Left ventricle myocardium inferior (tissue), 1 donor: ENCODE results near the gene OPN1SW. TPM values are rescaled to one million over a fixed set of nuclear protein-coding genes. Genes with fewer than 3 reads are reported as not detected.

Experiments used
- DNase-seq: peaks from one replicate; pipeline ENCODE4 v3.0.0-alpha.2; 2020
- H3K27ac ChIP-seq: fragments of 200-600 bp; replicated peaks from 2 replicates; pipeline ENCODE4 v1.8.0; 2021
- H3K27me3 ChIP-seq: fragments of 200-600 bp; 2 replicates; pipeline ENCODE4 v1.8.0; 2021; ENCODE audit warnings: low read depth
- H3K36me3 ChIP-seq: fragments of 200-600 bp; 2 replicates; pipeline ENCODE4 v1.8.0; 2021
- H3K4me1 ChIP-seq: fragments of 200-600 bp; 2 replicates; pipeline ENCODE4 v1.8.0; 2021
- H3K4me3 ChIP-seq: fragments of 200-600 bp; 2 replicates; pipeline ENCODE4 v1.8.0; 2021; ENCODE audit warnings: mild to moderate bottlenecking, moderate library complexity
- H3K9me3 ChIP-seq: fragments of 200-600 bp; replicated peaks from 2 replicates; pipeline ENCODE4 v1.8.0; 2021
- intact Hi-C: fragments of 100-400 bp; cut with micrococcal nuclease; formaldehyde crosslinking; loops from one replicate; pipeline ENCODE4 v1.11.0; 2022
- total RNA-seq: library from RNA; stranded (reverse); fragmentation: NEBNext Ultra II Directional; extraction: Animal tissue kit (Norgen Biotek cat#: 25700); gene quantifications from one replicate; pipeline ENCODE4 v1.2.1, GENCODE V29; 2021
- TF ChIP-seq, protein P1 (sequence below): fragments of 200-600 bp; IDR thresholded peaks from 2 replicates; pipeline ENCODE4 v1.8.0; 2021; ENCODE audit warnings: antibody characterized with exemption, mild to moderate bottlenecking, borderline replicate concordance
- donor health status: DM: no; HTN: yes; CAD: no; lungs with severe emphysema.

The OPN1SW gene
- total RNA-seq, 1 donor from 2014 or later: not detected

DNA sequence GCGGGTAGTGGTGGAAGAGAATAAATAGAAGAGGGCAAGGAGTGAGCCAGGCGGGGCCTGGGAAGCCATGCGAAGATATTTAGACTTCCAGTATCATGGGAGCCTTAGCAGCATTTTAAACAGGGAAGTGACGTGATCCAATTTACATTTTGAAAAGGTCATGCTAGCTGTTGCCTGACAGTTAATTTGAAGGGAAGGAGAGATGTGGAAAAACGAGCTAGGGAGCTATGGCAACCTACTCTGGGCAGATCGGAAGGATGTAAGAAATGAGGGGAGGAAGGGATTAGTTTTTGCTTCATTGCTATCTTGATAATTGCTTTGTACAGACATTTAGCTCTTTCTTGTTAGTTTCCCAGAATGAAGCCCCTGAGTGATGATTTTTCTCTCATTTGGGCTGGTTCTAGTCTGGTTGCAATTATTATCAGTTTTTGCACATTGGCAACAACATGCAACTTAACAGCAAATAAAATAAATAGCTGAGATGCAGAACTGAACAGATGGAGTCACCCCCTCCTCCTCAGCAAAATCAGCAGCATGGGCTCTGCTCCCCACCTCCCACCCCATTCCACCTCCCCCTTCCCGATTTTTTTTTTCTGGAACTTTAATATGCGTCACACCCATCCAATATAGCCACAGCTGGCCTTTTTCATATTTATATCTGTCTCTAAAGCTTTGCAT lies 49.4 kb downstream of the OPN1SW start:
- intact Hi-C loops: no loop called here
- Histone ChIP-seq H3K36me3 (no peaks in the 10 kb centered on the region), H3K27ac (no peak overlapping the region), H3K4me3 (no peak overlapping the region), H3K27me3 (no peaks in the 10 kb centered on the region), H3K9me3 (no peaks in the 10 kb centered on the region), H3K4me1 (no peaks in the 10 kb centered on the region)
- DNase-seq: no peak
- TF ChIP-seq, protein P1, sequence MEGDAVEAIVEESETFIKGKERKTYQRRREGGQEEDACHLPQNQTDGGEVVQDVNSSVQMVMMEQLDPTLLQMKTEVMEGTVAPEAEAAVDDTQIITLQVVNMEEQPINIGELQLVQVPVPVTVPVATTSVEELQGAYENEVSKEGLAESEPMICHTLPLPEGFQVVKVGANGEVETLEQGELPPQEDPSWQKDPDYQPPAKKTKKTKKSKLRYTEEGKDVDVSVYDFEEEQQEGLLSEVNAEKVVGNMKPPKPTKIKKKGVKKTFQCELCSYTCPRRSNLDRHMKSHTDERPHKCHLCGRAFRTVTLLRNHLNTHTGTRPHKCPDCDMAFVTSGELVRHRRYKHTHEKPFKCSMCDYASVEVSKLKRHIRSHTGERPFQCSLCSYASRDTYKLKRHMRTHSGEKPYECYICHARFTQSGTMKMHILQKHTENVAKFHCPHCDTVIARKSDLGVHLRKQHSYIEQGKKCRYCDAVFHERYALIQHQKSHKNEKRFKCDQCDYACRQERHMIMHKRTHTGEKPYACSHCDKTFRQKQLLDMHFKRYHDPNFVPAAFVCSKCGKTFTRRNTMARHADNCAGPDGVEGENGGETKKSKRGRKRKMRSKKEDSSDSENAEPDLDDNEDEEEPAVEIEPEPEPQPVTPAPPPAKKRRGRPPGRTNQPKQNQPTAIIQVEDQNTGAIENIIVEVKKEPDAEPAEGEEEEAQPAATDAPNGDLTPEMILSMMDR: no peak

DNA sequence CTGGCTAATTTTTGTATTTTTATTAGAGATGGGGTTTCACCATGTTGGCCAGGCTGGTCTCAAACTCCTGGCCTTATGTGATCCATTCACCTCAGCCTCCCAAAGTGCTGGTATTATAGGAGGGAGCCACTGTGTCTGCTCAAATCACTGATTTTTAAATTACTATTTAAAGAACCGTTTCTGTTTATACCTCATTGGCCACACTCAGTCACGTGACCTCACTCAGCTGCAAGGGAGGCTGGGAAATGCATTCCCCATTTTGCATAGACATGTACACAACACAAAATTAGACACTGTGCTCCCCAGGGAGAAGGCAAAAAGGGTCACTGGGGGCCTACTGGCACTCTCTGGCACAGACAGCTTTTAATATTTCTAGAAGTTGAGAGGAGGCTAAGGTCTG lies 50.1 kb downstream of the OPN1SW start:
- intact Hi-C loops: no loop called here

DNA sequence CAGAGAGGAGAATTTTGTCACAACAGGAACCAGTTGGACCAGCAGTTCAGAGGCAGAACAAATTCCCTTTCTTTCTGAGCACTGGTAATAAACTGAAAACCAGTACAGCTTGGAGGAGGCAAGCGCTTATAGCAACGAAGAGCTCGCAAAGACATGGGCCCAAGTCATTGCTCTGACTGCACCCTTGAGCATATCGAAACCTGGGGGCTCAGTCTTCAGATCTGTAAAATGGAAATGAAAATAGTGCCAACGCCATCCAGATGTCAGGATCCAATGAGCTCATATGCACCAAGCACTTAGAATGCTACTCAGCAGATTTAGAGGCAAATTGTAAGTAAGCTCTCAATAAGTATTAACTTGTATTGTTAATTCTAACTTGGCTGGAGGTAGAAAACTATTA lies 50.9 kb downstream of the OPN1SW start:
- intact Hi-C loops: no loop called here
- H3K9me3 ChIP-seq: no peaks in the 10 kb centered on the region
- no peak for DNase-seq
- H3K27me3 ChIP-seq: no peaks in the 10 kb centered on the region
- no peak overlapping the region for H3K27ac ChIP-seq
- no peaks in the 10 kb centered on the region for H3K4me1 ChIP-seq
- H3K4me3 ChIP-seq: no peak overlapping the region
- TF ChIP-seq, protein P1: no peak
- H3K36me3 ChIP-seq: no peaks in the 10 kb centered on the region

More for the DNA sequence above, 50.1 kb downstream of the OPN1SW start:
- no peak for DNase-seq
- no peaks in the 10 kb centered on the region for H3K9me3 ChIP-seq
- TF ChIP-seq, protein P1: no peak
- no peaks in the 10 kb centered on the region for H3K4me1 ChIP-seq
- H3K27ac ChIP-seq: no peak overlapping the region
- H3K27me3 ChIP-seq: no peaks in the 10 kb centered on the region
- no peaks in the 10 kb centered on the region for H3K36me3 ChIP-seq
- H3K4me3 ChIP-seq: no peak overlapping the region

Other genes starting within 250 kb of the OPN1SW start
- 1.6 TPM for gene GARIN1A, start 103.5 kb downstream of the OPN1SW start, total RNA-seq
- 236 TPM for gene CALU, start 36.4 kb downstream of the OPN1SW start, total RNA-seq
- 8.2 TPM for gene CCDC136, start 16.2 kb upstream of the OPN1SW start, total RNA-seq
- gene FLNC, start 54.6 kb upstream of the OPN1SW start, total RNA-seq: 839 TPM
- 101 TPM for gene ATP6V1F, start 87.1 kb upstream of the OPN1SW start, total RNA-seq
- 0.19 TPM for gene KCP, start 134.9 kb upstream of the OPN1SW start, total RNA-seq
- 2.2 TPM for gene IRF5, start 162.1 kb upstream of the OPN1SW start, total RNA-seq